Measurements from ENCODE around the gene TMEFF2. TPM values are rescaled to one million over a fixed set of nuclear protein-coding genes. Genes with fewer than 3 reads are reported as not detected.

The TMEFF2 gene
- total RNA-seq, 1 donor from 2014 or later = not detected

DNA sequence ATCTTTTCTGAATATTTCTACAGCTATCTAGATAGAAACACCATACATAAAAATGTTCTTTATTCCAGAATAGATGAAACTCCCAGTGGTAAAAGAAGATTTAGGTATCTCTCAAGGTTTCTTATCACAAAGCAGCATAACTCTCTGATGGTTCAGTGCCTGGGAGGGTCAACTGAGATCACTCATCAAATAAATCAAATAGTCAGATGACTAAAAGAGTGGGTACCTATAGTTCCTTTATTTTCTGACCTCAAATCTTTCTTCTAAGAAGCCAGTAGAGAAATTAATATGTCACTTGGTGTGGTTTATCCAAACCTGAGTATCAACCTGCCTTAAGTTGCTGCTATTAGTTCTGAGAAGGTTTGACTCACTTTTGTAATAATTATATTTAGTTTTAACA, 120.9 kb downstream of the TMEFF2 start:
- no peak for DNase-seq (ENCODE audit: low spot score)
- intact Hi-C loops (cut with DNase I) = no loop called here

DNA sequence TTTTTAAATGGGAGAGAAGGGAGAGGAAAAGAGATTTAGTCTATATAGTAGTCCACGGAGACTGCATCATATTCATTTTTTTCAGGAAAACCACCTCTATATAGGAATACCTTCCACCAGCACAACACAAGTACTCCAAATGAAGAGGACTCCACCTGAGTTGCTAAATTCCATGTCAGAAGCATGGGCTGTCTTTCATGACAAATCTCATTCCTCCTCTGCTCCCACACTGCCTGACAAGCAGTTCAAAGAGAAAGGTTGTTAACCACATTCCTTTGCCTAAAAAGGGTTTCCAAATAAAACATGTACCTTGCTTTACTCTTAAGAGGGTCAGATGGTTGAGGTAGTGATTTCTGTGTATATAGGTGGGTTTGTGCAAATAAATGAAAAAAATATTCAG, 122.0 kb downstream of the TMEFF2 start:
- no peak for DNase-seq (ENCODE audit: low spot score)
- intact Hi-C loops (cut with DNase I) = no loop called here

DNA sequence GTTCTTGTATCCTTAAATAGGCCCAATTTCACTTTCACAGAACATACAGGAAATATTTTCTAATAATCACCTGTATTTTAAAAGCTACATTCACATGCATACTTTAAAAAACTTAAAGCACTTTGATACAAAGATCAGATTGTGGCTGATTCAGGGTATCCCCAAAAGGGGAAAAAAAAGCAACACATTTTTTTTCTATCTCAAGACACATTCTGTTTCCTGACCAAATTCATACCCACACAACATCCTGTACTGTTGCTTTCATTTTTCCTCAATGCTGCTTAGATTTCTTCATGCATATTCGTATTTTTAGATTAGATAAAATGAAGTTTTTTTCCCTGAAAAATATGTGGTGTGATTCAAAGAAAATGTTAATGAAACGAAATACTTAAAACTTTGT, 122.5 kb downstream of the TMEFF2 start:
- intact Hi-C loops (cut with DNase I) = no loop called here
- DNase-seq (ENCODE audit: low spot score) = no peak

DNA sequence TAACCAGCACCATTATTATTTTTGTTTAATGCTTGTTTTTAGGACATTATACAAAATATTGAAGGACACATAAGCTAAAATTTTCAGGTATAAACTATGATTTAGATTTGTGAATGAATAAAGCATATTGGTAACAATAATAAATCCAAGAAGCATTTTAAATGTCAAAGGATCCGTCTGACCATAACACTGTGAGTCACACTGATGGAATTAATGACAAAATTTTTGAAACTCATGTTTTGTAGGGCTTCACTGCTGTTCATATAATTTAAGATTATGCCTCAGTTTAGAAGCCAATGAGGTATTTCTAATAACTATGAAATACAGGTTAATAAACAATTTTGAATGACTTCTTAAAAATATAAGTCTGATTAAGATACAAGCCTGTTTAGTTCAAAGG, 124.6 kb downstream of the TMEFF2 start:
- intact Hi-C loops (cut with DNase I) = no loop called here
- no peak for DNase-seq (ENCODE audit: low spot score)

GRCh38 chr2:192069417-192069816, 125.3 kb downstream of the TMEFF2 start:
- intact Hi-C loops (cut with DNase I) = no loop called here
- no peak for DNase-seq (ENCODE audit: low spot score)

GRCh38 chr2:192068966-192069365, 125.8 kb downstream of the TMEFF2 start:
- intact Hi-C loops (cut with DNase I) = no loop called here
- no peak for DNase-seq (ENCODE audit: low spot score)

DNA sequence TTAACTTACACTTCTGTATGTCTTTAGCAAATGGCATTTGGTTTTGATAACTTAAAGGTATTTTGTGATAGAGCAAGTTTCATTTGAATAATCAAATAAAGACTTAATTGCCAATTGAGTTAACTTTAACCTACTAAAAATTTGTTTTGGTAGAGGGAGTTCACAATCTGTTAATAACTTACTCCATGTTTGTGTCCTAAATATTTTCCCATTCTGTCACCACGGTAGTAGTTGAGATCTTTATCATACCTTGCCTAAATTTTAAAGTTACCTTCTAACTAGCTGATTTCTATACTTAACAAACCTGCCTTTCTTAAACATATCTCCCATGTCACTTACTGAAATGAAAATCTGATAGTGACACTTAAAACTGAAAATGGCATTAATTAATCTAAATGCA, 127.1 kb downstream of the TMEFF2 start:
- no peak for DNase-seq (ENCODE audit: low spot score)
- intact Hi-C loops (cut with DNase I) = no loop called here

DNA sequence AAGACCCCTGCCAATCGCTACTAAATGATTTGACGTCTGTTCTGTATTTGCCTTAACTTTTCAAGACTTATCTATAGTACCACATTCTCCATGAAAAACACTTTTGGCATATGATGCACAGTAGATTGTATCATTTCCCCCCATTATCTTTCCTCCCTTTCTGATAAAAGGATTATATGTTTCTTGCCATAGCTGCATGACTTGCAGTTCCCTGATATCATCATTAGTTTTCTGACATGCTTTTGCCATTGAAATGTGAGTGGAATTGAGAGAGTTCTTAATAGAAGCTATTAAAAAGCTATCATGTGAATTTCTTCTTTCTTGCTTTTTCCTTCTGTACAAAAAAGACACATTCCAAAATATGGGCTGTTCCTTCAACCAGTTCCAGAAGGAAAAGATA, 130.3 kb downstream of the TMEFF2 start:
- intact Hi-C loops (cut with DNase I) = no loop called here
- DNase-seq (ENCODE audit: low spot score) = no peak

GRCh38 chr2:192060161-192060560, 134.6 kb downstream of the TMEFF2 start:
- intact Hi-C loops (cut with DNase I) = no loop called here
- DNase-seq (ENCODE audit: low spot score) = no peak

GRCh38 chr2:192059266-192059665, 135.5 kb downstream of the TMEFF2 start:
- intact Hi-C loops (cut with DNase I) = no loop called here
- no peak for DNase-seq (ENCODE audit: low spot score)

GRCh38 chr2:192053921-192054320, 140.8 kb downstream of the TMEFF2 start:
- intact Hi-C loops (cut with DNase I) = no loop called here

DNA sequence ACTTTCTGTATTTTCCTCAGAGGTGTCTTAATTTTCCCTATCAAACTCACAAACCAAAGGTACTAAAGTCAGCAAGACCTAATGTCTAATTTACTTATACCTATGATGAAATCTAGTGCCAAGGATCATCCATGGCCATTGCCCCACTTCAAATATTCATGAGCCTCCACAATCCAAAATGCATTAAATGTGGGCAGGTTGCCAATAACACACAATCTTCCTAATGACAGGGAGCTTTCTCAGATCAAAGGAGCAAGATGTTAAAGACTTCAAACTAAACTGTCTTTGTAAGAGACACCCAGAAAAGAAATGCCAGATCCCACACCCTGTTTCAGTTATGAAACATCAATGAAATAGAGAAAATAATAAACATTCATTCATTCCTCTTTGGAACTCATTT, 143.2 kb downstream of the TMEFF2 start:
- intact Hi-C loops (cut with DNase I) = no loop called here
- DNase-seq (ENCODE audit: low spot score) = no peak

More at GRCh38 chr2:192053921-192054320, 140.8 kb downstream of the TMEFF2 start:
- no peak for DNase-seq (ENCODE audit: low spot score)

GRCh38 chr2:192049362-192049761, 145.4 kb downstream of the TMEFF2 start:
- DNase-seq (ENCODE audit: low spot score) = no peak
- intact Hi-C loops (cut with DNase I) = no loop called here

- no peak for DNase-seq (ENCODE audit: low spot score)
These were observed 147.2 kb downstream of the TMEFF2 start for GRCh38 chr2:192047315-192048107.

GRCh38 chr2:192044496-192044895, 150.2 kb downstream of the TMEFF2 start:
- no peak for DNase-seq (ENCODE audit: low spot score)
- intact Hi-C loops (cut with DNase I) = no loop called here

More at GRCh38 chr2:192047315-192048107, 147.2 kb downstream of the TMEFF2 start:
- intact Hi-C loops (cut with DNase I) = no loop called here

DNA sequence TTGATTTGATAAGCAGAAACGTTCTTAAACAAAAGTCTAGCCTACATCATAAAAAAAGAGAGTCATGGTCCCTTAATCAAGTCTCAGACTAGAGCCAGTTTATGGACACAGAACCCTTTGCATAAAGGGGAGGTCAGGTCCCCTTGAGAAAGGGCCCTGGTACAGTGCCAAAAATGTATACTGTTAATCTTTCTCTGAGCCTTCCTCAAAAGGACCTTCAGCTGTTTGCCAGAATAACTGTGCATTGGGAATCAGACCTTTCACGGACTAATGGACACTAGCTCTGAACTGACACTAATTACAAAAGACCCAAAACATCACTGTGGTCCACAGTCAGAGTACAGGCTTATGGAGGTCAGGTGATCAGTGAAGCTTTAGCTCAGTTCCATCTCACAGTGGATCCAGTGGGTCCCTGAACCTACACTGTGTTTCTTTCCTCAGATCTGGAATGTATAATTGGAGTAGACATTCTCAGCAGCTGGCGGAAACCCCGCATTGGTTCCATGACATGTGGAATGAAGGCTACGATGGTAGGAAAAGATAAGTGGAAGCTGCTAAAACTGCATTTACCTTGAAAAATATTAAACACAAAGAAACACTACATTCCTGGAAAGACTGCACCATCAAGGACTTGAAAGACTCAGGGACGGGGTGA, 151.4 kb downstream of the TMEFF2 start:
- DNase-seq (ENCODE audit: low spot score) = no peak
- intact Hi-C loops (cut with DNase I) = no loop called here

DNA sequence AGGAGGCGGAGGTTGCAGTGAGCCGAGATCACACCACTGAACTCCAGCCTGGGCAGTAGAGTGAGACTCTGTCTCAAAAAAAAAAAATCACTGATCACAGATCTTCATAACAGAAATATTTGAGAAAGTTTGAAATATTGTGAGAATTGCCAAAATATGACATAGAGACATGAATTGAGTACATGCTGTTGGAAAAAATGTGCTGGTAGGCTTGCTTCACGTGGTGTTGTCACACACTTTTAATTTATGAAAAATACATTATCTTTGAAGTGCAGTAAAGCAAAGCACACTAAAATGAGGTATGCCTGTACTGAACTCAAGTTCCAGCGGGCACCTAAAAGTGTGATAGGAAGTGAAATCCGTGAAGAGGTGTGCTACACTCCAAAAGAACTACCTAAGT, 152.6 kb downstream of the TMEFF2 start:
- no peak for DNase-seq (ENCODE audit: low spot score)
- intact Hi-C loops (cut with DNase I) = no loop called here

DNA sequence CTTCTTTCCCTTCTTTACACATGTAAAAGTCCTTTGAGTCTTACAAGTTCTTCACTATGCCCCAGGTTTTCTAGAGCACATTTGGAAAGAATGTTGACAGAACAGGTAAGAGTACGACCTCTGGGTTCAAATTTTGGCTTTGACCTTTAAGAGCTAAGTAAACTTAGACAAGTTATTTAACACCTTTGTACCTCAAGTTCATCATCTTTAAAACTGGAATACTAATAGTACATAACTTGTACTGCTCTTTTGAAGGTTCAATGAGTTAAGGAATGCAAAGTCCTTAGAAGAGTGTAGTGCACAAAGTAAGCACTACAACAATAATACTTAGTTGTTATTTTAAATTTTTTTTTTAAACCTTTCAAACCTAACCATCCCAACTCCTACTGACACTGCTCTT, 156.6 kb downstream of the TMEFF2 start:
- no peak for DNase-seq (ENCODE audit: low spot score)
- intact Hi-C loops (cut with DNase I) = no loop called here

DNA sequence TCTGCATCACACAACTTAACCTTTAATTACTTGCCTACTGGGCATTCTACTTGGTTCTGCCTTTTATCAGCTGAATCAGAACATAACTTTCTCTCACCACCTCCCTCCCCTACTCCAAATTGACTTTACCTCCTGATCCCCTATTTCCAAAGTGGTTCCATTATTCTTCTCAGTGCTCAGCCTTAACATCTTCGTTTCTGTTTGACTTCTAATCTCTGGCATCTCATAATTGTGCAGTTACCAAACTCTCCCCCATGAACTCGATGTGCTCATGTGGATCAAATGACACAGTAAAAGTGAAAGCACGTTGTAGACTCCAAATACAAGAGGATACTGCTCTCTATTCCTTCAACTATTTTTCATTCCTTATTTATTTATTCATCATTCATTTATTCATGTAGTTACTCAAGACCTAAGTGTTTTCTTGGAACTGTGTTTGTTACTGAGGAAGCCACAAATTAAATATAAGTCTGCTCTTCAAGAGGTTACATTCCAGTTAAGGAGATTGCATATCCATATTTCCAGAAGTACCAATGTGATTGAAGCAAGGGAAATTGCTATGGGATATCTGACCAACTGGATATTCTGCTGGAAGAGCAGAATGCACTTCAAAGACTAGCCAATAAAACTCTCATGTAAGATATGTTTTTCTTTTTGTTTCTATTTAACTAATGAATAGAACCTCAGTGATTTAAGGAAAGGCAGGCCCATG, 158.8 kb downstream of the TMEFF2 start:
- intact Hi-C loops (cut with DNase I) = no loop called here
- DNase-seq (ENCODE audit: low spot score) = no peak

GRCh38 chr2:192030856-192031255, 163.9 kb downstream of the TMEFF2 start:
- intact Hi-C loops (cut with DNase I) = no loop called here
- no peak for DNase-seq (ENCODE audit: low spot score)

- no peak for DNase-seq (ENCODE audit: low spot score)
- intact Hi-C loops (cut with DNase I) = no loop called here
These were observed 164.4 kb downstream of the TMEFF2 start for GRCh38 chr2:192030289-192030688.

Data from cardiac septum (tissue), 1 donor.